SK-N-SH (cell line): ENCODE results near the gene LACTBL1. TPM values are rescaled to one million over a fixed set of nuclear protein-coding genes. Genes with fewer than 3 reads are reported as not detected.
"Not testable (repeated sequence)": the region's sequence is repeated elsewhere in the genome, so short reads cannot be mapped to it uniquely, and the experiment has no call there.

Source experiments
- CTCF ChIA-PET: fragments of 300-600, 350-600 bp; formaldehyde crosslinking; extraction: SDS; loops from one replicate; lab custom pipeline; 2021; lab: Yijun Ruan, JAX
- POLR2A ChIA-PET: fragments of 350-600 bp; sonication (Branson Sonifier 250); formaldehyde crosslinking; extraction: SDS; loops from one replicate; lab custom pipeline; 2020; ENCODE audit warnings: antibody characterized with exemption, inconsistent platforms; lab: Yijun Ruan, JAX
- DNase-seq: peaks from one replicate; pipeline ENCODE4 v3.0.0; 2012
- H2AFZ ChIP-seq: fragments of 200-600 bp; sonication (generic); 2 replicates; pipeline ENCODE4 v1.8.1; 2016; ENCODE audit warnings: antibody characterized with exemption, mild to moderate bottlenecking, low read depth
- H3F3A ChIP-seq: fragments of 200-600 bp; sonication (generic); replicated peaks from 2 replicates; pipeline ENCODE3; 2016; ENCODE audit warnings: antibody characterized with exemption, mild to moderate bottlenecking; ENCODE audit not compliant: insufficient read depth
- H3K27ac ChIP-seq, 2 experiments: fragments of 200-500 bp in 1 of 2; fragments of 200-600 bp in 1 of 2; sonication (Bioruptor generic) in 1 of 2; sonication (generic), shearing (Covaris generic) in 1 of 2; 2 replicates each; pipeline versions ENCODE4 v1.5.1 to v1.6.1; 2014 to 2016; ENCODE audit warnings: low read depth in 2 of 2, inconsistent platforms in 1 of 2, low read length in 1 of 2, mild to moderate bottlenecking in 1 of 2, mixed read lengths in 1 of 2
- H3K27me3 ChIP-seq: fragments of 200-600 bp; sonication (generic), shearing (Covaris generic); 2 replicates; pipeline ENCODE4 v1.6.1; 2016; ENCODE audit warnings: mixed run types; ENCODE audit not compliant: insufficient read depth
- H3K36me3 ChIP-seq, 2 experiments: fragments of 200-500 bp in 1 of 2; fragments of 200-600 bp in 1 of 2; sonication (Bioruptor generic) in 1 of 2; sonication (generic) in 1 of 2; replicated peaks in 1 of 2; 2 replicates each; pipeline versions ENCODE3 to v1.5.1; 2014 to 2016; ENCODE audit warnings: low read length in 1 of 2, mild to moderate bottlenecking in 1 of 2; ENCODE audit not compliant: insufficient read depth in 2 of 2, control insufficient read depth in 1 of 2
- H3K4me1 ChIP-seq, 2 experiments: fragments of 200-500 bp in 1 of 2; fragments of 200-600 bp in 1 of 2; sonication (Bioruptor generic) in 1 of 2; sonication (generic), shearing (Covaris generic) in 1 of 2; 2 replicates each; pipeline versions ENCODE4 v1.5.1 to v1.6.1; 2014 to 2016; ENCODE audit warnings: low read depth in 1 of 2, low read length in 1 of 2, mixed run types in 1 of 2; ENCODE audit not compliant: insufficient read depth in 2 of 2, control insufficient read depth in 1 of 2
- H3K4me2 ChIP-seq: fragments of 200-600 bp; sonication (generic), shearing (Covaris generic); 2 replicates; pipeline ENCODE4 v1.6.1; 2017; ENCODE audit warnings: mixed run types
- H3K4me3 ChIP-seq, 2 experiments: fragments of 200-500 bp in 1 of 2; fragments of 200-600 bp in 1 of 2; sonication (Bioruptor generic) in 1 of 2; sonication (generic), shearing (Covaris generic) in 1 of 2; 2 replicates each; pipeline versions ENCODE4 v1.5.1 to v1.8.1; 2014 to 2016; ENCODE audit warnings: low read depth in 2 of 2, inconsistent platforms in 1 of 2, low read length in 1 of 2, mild to moderate bottlenecking in 1 of 2, mixed read lengths in 1 of 2, moderate library complexity in 1 of 2
- H3K79me2 ChIP-seq: fragments of 200-600 bp; sonication (generic); 2 replicates; pipeline ENCODE4 v1.8.1; 2017; ENCODE audit warnings: mild to moderate bottlenecking; ENCODE audit not compliant: insufficient read depth
- H3K9ac ChIP-seq: fragments of 200-600 bp; sonication (generic); 2 replicates; pipeline ENCODE4 v1.6.1; 2017; ENCODE audit warnings: mixed run types
- H3K9me2 ChIP-seq: fragments of 200-600 bp; sonication (generic); 2 replicates; pipeline ENCODE4 v1.6.1; 2017; ENCODE audit warnings: mixed run types
- H3K9me3 ChIP-seq: fragments of 200-600 bp; sonication (generic); 2 replicates; pipeline ENCODE4 v1.6.1; 2017; ENCODE audit warnings: mixed run types, mild to moderate bottlenecking, moderate library complexity
- H4K20me1 ChIP-seq: fragments of 200-600 bp; sonication (generic); 2 replicates; pipeline ENCODE4 v1.6.1; 2017; ENCODE audit warnings: mild to moderate bottlenecking, mixed run types; ENCODE audit not compliant: insufficient read depth
- ELF1 ChIP-seq: IDR thresholded peaks from 2 replicates; pipeline ENCODE4 v1.4.0; 2012
- EP300 ChIP-seq, 2 experiments: IDR thresholded peaks; 2 replicates each; pipeline versions ENCODE4 v1.4.0 to v1.6.1; 2012; ENCODE audit warnings: borderline replicate concordance in 1 of 2, low read depth in 1 of 2, low read length in 1 of 2
- FOXM1 ChIP-seq: IDR thresholded peaks from 2 replicates; pipeline ENCODE4 v1.4.0; 2012; ENCODE audit warnings: low read depth, mild to moderate bottlenecking
- GATA2 ChIP-seq: sonication (generic); formaldehyde crosslinking; IDR thresholded peaks from 2 replicates; pipeline ENCODE4 v1.5.0; 2020; ENCODE audit warnings: mild to moderate bottlenecking, missing genetic modification reagents
- JUND ChIP-seq: IDR thresholded peaks from 2 replicates; pipeline ENCODE4 v1.4.0; 2012
- MXI1 ChIP-seq: IDR thresholded peaks from 2 replicates; pipeline ENCODE4 v1.6.1; 2012; ENCODE audit warnings: mild to moderate bottlenecking, low read depth, low read length, improper control_type of control experiment
- NRF1 ChIP-seq: IDR thresholded peaks from 2 replicates; pipeline ENCODE4 v1.6.1; 2012; ENCODE audit warnings: low read depth, mild to moderate bottlenecking, low read length
- RAD21 ChIP-seq: IDR thresholded peaks from 2 replicates; pipeline ENCODE4 v1.6.1; 2012; ENCODE audit warnings: mild to moderate bottlenecking, low read length
- RCOR1 ChIP-seq: fragments of 150-350 bp; IDR thresholded peaks from 2 replicates; pipeline ENCODE4 v1.6.1; 2017; ENCODE audit warnings: antibody characterized with exemption, low read length
- RXRA ChIP-seq: IDR thresholded peaks from 2 replicates; pipeline ENCODE4 v1.4.0; 2012; ENCODE audit warnings: low read depth, mild to moderate bottlenecking, borderline replicate concordance
- SIN3A ChIP-seq: IDR thresholded peaks from 2 replicates; pipeline ENCODE4 v1.6.1; 2012; ENCODE audit warnings: low read depth, mild to moderate bottlenecking, low read length, moderate library complexity, borderline replicate concordance
- SMC3 ChIP-seq: IDR thresholded peaks from 2 replicates; pipeline ENCODE4 v1.6.1; 2012; ENCODE audit warnings: low read depth, low read length, improper control_type of control experiment
- WGBS: methylation state at CpG from one replicate; pipeline ENCODE4 v1.1.6; 2017; ENCODE audit warnings: low lambda C conversion rate; 5-methylcytosine and 5-hydroxymethylcytosine counted together
- polyA plus RNA-seq, 3 experiments: library from polyadenylated mRNA; depleted of rRNA; stranded (reverse); fragments of >200 nt; gene quantifications; 2 replicates each; pipeline ENCODE4 v1.2.3, GENCODE V29; 2012
- TF ChIP-seq, protein P1 (sequence below): IDR thresholded peaks from 2 replicates; pipeline ENCODE4 v1.4.0; 2012; ENCODE audit warnings: low read depth, borderline replicate concordance
- TF ChIP-seq, protein P2 (sequence below): fragments of 200-600 bp; sonication (generic); IDR thresholded peaks from 2 replicates; pipeline ENCODE4 v1.6.1; 2017; ENCODE audit warnings: antibody characterized with exemption, mild to moderate bottlenecking, moderate library complexity
- TF ChIP-seq, protein P3 (sequence below): IDR thresholded peaks from 2 replicates; pipeline ENCODE4 v1.4.0; 2012; ENCODE audit warnings: low read depth
- TF ChIP-seq, protein P4 (sequence below): fragments of 150-350 bp; IDR thresholded peaks from 2 replicates; pipeline ENCODE4 v1.6.1; 2016; ENCODE audit warnings: mild to moderate bottlenecking, low read depth, low read length
- TF ChIP-seq, protein P5 (sequence below): IDR thresholded peaks from 2 replicates; pipeline ENCODE4; 2012

LACTBL1 gene
- polyA plus RNA-seq, 1 of the 3 experiments (the other 2 are of a cell fraction), result not detected

DNA sequence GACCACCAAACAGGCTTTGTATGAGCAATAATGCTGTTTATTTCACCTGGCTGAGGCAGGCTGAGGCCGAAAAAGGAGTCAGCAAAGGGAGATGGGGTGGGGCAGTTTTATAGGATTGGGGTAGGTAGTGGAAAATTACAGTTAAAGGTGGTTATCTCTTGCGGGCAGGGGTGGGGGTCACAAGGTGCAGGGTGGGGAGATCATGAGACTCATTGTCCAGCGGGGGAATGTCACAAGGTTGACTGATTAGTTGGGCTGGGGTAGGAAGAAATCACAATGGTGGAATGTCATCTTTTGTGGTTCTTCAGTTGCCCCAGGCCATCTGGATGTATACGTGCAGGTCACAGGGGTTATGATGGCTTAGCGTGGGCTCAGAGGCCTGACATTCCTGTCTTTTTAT is 24.9 kb upstream of the LACTBL1 start:
- H3K36me3 ChIP-seq, H3K4me3 ChIP-seq, H4K20me1 ChIP-seq, H3F3A ChIP-seq, H3K9me2 ChIP-seq, POLR2A ChIA-PET, H3K4me2 ChIP-seq, H2AFZ ChIP-seq, DNase-seq, H3K27ac ChIP-seq, H3K4me1 ChIP-seq, H3K79me2 ChIP-seq, H3K9ac ChIP-seq, H3K27me3 ChIP-seq: not testable (repeated sequence)
- 37% methylated on average over 5 of the region's 5 CpGs for WGBS
- peaks cover 16% of the 10 kb centered on the region; the same call in 1 of the 2 replicates for H3K9me3 ChIP-seq
- CTCF ChIA-PET, result interaction anchor here (0.7 to 1.0 kb wide), 2 partner anchors 17 to 187 kb away, joined by 3 read pairs; no protein-coding TSS in a partner anchor

DNA sequence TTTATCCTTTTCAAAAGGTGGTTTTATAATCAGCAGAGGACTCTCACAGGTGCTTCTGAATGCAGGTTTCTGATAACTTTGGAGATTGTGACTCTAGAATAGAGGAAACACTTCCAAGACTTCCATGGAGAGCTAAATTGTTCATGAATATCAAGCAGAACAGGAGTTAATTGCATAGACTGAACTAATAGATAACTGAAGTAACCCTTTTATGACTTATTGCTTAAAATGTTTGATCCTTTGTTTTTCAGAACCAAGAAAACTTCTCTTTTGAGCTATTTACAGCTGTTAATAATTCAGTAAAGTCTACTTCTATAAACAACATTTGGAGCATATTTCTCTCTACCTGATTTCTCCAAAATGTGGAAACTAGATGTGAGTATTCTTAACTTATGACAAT is 23.1 kb upstream of the LACTBL1 start:
- CTCF ChIA-PET, result no interaction called here
- Histone ChIP-seq H3K27me3 (no peaks in the 10 kb centered on the region), H3K9me2 (no peaks in the 10 kb centered on the region), H3K9me3 (peaks cover 16% of the 10 kb centered on the region; the same call in 1 of the 2 replicates), H3K27ac (no peak overlapping the region), H2AFZ (no peak overlapping the region), H3F3A (no peaks in the 10 kb centered on the region), H3K4me1 (no peaks in the 10 kb centered on the region), H4K20me1 (no peaks in the 10 kb centered on the region), H3K36me3 (no peaks in the 10 kb centered on the region), H3K79me2 (no peaks in the 10 kb centered on the region), H3K4me2 (no peak overlapping the region), H3K9ac (no peak overlapping the region), H3K4me3 (no peak overlapping the region)
- POLR2A ChIA-PET, result no interaction called here
- no peak for DNase-seq
- TF ChIP-seq SMC3, result no peak
- TF ChIP-seq ELF1, result no peak
- TF ChIP-seq, protein P1, sequence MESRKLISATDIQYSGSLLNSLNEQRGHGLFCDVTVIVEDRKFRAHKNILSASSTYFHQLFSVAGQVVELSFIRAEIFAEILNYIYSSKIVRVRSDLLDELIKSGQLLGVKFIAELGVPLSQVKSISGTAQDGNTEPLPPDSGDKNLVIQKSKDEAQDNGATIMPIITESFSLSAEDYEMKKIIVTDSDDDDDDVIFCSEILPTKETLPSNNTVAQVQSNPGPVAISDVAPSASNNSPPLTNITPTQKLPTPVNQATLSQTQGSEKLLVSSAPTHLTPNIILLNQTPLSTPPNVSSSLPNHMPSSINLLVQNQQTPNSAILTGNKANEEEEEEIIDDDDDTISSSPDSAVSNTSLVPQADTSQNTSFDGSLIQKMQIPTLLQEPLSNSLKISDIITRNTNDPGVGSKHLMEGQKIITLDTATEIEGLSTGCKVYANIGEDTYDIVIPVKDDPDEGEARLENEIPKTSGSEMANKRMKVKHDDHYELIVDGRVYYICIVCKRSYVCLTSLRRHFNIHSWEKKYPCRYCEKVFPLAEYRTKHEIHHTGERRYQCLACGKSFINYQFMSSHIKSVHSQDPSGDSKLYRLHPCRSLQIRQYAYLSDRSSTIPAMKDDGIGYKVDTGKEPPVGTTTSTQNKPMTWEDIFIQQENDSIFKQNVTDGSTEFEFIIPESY, result no peak
- TF ChIP-seq, protein P2, sequence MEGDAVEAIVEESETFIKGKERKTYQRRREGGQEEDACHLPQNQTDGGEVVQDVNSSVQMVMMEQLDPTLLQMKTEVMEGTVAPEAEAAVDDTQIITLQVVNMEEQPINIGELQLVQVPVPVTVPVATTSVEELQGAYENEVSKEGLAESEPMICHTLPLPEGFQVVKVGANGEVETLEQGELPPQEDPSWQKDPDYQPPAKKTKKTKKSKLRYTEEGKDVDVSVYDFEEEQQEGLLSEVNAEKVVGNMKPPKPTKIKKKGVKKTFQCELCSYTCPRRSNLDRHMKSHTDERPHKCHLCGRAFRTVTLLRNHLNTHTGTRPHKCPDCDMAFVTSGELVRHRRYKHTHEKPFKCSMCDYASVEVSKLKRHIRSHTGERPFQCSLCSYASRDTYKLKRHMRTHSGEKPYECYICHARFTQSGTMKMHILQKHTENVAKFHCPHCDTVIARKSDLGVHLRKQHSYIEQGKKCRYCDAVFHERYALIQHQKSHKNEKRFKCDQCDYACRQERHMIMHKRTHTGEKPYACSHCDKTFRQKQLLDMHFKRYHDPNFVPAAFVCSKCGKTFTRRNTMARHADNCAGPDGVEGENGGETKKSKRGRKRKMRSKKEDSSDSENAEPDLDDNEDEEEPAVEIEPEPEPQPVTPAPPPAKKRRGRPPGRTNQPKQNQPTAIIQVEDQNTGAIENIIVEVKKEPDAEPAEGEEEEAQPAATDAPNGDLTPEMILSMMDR, result no peak
- TF ChIP-seq SIN3A, result no peak
- TF ChIP-seq EP300 (IDR thresholded peaks at IDR 0.05; ENCODE audit: borderline replicate concordance in 1 of 2, low read depth in 1 of 2, low read length in 1 of 2), result no peak
- no peak for TF ChIP-seq MXI1
- TF ChIP-seq, protein P3, sequence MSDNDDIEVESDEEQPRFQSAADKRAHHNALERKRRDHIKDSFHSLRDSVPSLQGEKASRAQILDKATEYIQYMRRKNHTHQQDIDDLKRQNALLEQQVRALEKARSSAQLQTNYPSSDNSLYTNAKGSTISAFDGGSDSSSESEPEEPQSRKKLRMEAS, result no peak
- no peak for TF ChIP-seq FOXM1
- TF ChIP-seq, protein P4, sequence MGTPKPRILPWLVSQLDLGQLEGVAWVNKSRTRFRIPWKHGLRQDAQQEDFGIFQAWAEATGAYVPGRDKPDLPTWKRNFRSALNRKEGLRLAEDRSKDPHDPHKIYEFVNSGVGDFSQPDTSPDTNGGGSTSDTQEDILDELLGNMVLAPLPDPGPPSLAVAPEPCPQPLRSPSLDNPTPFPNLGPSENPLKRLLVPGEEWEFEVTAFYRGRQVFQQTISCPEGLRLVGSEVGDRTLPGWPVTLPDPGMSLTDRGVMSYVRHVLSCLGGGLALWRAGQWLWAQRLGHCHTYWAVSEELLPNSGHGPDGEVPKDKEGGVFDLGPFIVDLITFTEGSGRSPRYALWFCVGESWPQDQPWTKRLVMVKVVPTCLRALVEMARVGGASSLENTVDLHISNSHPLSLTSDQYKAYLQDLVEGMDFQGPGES, result no peak
- no peak for TF ChIP-seq JUND
- TF ChIP-seq GATA2 (CRISPR knock-in tag), result no peak
- TF ChIP-seq, protein P5, sequence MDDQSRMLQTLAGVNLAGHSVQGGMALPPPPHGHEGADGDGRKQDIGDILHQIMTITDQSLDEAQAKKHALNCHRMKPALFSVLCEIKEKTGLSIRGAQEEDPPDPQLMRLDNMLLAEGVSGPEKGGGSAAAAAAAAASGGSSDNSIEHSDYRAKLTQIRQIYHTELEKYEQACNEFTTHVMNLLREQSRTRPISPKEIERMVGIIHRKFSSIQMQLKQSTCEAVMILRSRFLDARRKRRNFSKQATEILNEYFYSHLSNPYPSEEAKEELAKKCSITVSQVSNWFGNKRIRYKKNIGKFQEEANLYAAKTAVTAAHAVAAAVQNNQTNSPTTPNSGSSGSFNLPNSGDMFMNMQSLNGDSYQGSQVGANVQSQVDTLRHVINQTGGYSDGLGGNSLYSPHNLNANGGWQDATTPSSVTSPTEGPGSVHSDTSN, result no peak
- no peak for TF ChIP-seq RAD21
- TF ChIP-seq RCOR1, result no peak
- TF ChIP-seq RXRA, result no peak
- no peak for TF ChIP-seq NRF1

DNA sequence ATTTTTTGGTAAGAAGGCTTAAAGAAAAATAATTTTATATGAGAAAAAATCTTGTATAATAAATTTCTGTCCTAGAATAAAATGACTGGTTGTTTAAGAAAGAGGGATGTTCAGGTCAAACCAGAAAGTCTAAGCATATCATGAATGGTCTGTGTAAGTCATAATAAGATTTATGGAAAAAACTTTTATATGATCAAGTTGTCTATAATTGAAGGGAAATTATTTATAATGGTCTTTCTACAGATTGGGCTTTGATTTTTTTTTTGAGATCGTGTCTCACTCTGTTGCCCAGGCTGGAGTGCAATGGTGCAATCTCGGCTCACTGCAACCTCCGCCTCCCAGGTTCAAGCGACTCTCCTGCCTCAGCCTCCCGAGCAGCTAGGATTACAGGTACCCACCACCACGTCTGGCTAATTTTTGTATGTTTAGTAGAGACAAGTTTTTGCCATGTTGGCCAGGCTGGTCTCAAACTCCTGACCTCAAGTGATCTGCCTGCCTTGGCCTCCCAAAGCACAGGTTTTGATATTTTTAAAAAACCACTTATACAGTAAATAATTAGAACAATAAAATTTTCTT is 20.6 kb upstream of the LACTBL1 start:
- H3F3A ChIP-seq, H3K9me2 ChIP-seq, H3K27me3 ChIP-seq, H3K9ac ChIP-seq, H2AFZ ChIP-seq, DNase-seq, H3K4me3 ChIP-seq, H3K36me3 ChIP-seq, H3K4me2 ChIP-seq, POLR2A ChIA-PET, H4K20me1 ChIP-seq, H3K4me1 ChIP-seq, H3K27ac ChIP-seq, H3K79me2 ChIP-seq: not testable (repeated sequence)
- H3K9me3 ChIP-seq, result peaks cover 16% of the 10 kb centered on the region; the same call in 1 of the 2 replicates
- CTCF ChIA-PET, result interaction anchor here (0.6 to 2.8 kb wide), 2 partner anchors 191 to 289 kb away, joined by 3 to 13 read pairs; no protein-coding TSS in a partner anchor
- 55% methylated on average over 6 of the region's 6 CpGs for WGBS
